IMR-90 (cell line): Measurements from ENCODE around the gene GDF9. TPM values are rescaled to one million over a fixed set of nuclear protein-coding genes. Genes with fewer than 3 reads are reported as not detected.
A peak's percentile ranks its signal among the peaks of the same experiment; 100 is the strongest.

ENCODE experiments used
- ATAC-seq: fragments of 200-7000 bp; cut with Tn5 transposase; 2 replicates; pipeline ENCODE4 v1.9.1; 2020; ENCODE audit warnings: low read depth, mild to moderate bottlenecking, moderate library complexity
- BruUV-seq: library from RNA; stranded (reverse); fragments of 400-500 nt; replicated peaks from 2 replicates; lab custom pipeline; 2021; lab: Mats Ljungman, UMichigan
- CTCF ChIA-PET: fragments of 300-600 bp; formaldehyde crosslinking; extraction: SDS; loops from one replicate; lab custom pipeline; 2021; ENCODE audit warnings: antibody characterized with exemption; lab: Yijun Ruan, JAX
- POLR2A ChIA-PET: fragments of 300-600 bp; sonication (Branson Sonifier 250); formaldehyde crosslinking; loops from one replicate; lab custom pipeline; 2022; ENCODE audit warnings: antibody characterized with exemption; ENCODE audit not compliant: unreplicated experiment; lab: Charles Lee
- DNase-seq: peaks from one replicate; pipeline ENCODE4 v3.0.0; 2013
- H2AFZ ChIP-seq: replicated peaks from 2 replicates; pipeline ENCODE3; 2013; ENCODE audit warnings: low read length, mild to moderate bottlenecking; ENCODE audit not compliant: poor library complexity
- H2AK5ac ChIP-seq: 2 replicates; pipeline ENCODE4 v1.6.1; 2013; ENCODE audit warnings: low read depth, low read length, inconsistent platforms
- H2AK9ac ChIP-seq: replicated peaks from 2 replicates; pipeline ENCODE3; 2013; ENCODE audit warnings: mild to moderate bottlenecking, low read depth, low read length, moderate library complexity; ENCODE audit not compliant: poor library complexity
- H2BK120ac ChIP-seq: 2 replicates; pipeline ENCODE4 v1.6.1; 2013; ENCODE audit warnings: low read depth, low read length, inconsistent platforms
- H2BK15ac ChIP-seq: 3 replicates; pipeline ENCODE4 v1.6.1; 2013; ENCODE audit warnings: low read depth, low read length, inconsistent platforms
- H2BK20ac ChIP-seq: 2 replicates; pipeline ENCODE4 v1.6.1; 2013; ENCODE audit warnings: low read depth, mild to moderate bottlenecking, inconsistent platforms, low read length, moderate library complexity
- H2BK5ac ChIP-seq: 2 replicates; pipeline ENCODE4 v1.6.1; 2013; ENCODE audit warnings: mild to moderate bottlenecking, low read depth, low read length, inconsistent platforms; ENCODE audit not compliant: poor library complexity, severe bottlenecking
- H3K14ac ChIP-seq: replicated peaks from 2 replicates; pipeline ENCODE4 v1.6.1; 2013; ENCODE audit warnings: low read depth, low read length, inconsistent platforms
- H3K18ac ChIP-seq: 2 replicates; pipeline ENCODE4 v1.6.1; 2013; ENCODE audit warnings: low read depth, low read length, control low read depth
- H3K23ac ChIP-seq: 2 replicates; pipeline ENCODE4 v1.6.1; 2013; ENCODE audit warnings: low read depth, low read length, inconsistent platforms
- H3K27ac ChIP-seq: 2 replicates; pipeline ENCODE4 v1.5.1; 2013; ENCODE audit warnings: mild to moderate bottlenecking, control low read depth, low read length; ENCODE audit not compliant: insufficient read depth
- H3K27me3 ChIP-seq: 2 replicates; pipeline ENCODE4 v1.6.1; 2013; ENCODE audit warnings: low read length; ENCODE audit not compliant: control insufficient read depth, insufficient read depth
- H3K36me3 ChIP-seq: 2 replicates; pipeline ENCODE4 v1.6.1; 2013; ENCODE audit warnings: low read length, mixed read lengths; ENCODE audit not compliant: control insufficient read depth, insufficient read depth
- H3K4ac ChIP-seq: 2 replicates; pipeline ENCODE4 v1.6.1; 2013; ENCODE audit warnings: low read depth, low read length, inconsistent platforms
- H3K4me1 ChIP-seq: 2 replicates; pipeline ENCODE4 v1.6.1; 2013; ENCODE audit warnings: low read length, mixed read lengths; ENCODE audit not compliant: control insufficient read depth, insufficient read depth
- H3K4me2 ChIP-seq: 2 replicates; pipeline ENCODE4 v1.6.1; 2013; ENCODE audit warnings: low read depth, mild to moderate bottlenecking, control low read depth, low read length, moderate library complexity
- H3K4me3 ChIP-seq: 2 replicates; pipeline ENCODE4 v1.5.1; 2013; ENCODE audit warnings: low read depth, mild to moderate bottlenecking, control low read depth, low read length, moderate library complexity; ENCODE audit not compliant: insufficient read depth
- H3K56ac ChIP-seq: 2 replicates; pipeline ENCODE4 v1.6.1; 2013; ENCODE audit warnings: low read length, inconsistent platforms; ENCODE audit not compliant: insufficient read depth; ENCODE audit errors: extremely low read depth
- H3K79me1 ChIP-seq, 2 experiments: 2 replicates each; pipeline ENCODE4 v1.6.1; 2013; ENCODE audit warnings: low read length in 2 of 2, inconsistent platforms in 1 of 2, low read depth in 1 of 2
- H3K9ac ChIP-seq: 2 replicates; pipeline ENCODE4 v1.6.1; 2013; ENCODE audit warnings: low read depth, low read length, control low read depth
- H3K9me1 ChIP-seq: 2 replicates; pipeline ENCODE4 v1.6.1; 2013; ENCODE audit warnings: low read length, inconsistent platforms; ENCODE audit not compliant: insufficient read depth
- H3K9me3 ChIP-seq: 2 replicates; pipeline ENCODE4 v1.6.1; 2013; ENCODE audit warnings: low read length; ENCODE audit not compliant: control insufficient read depth, insufficient read depth
- H4K20me1 ChIP-seq: 2 replicates; pipeline ENCODE4 v1.6.1; 2013; ENCODE audit warnings: low read length, inconsistent platforms; ENCODE audit not compliant: insufficient read depth
- H4K5ac ChIP-seq: 2 replicates; pipeline ENCODE4 v1.6.1; 2013; ENCODE audit warnings: mild to moderate bottlenecking, low read depth, low read length, control low read depth
- H4K8ac ChIP-seq, 2 experiments: 2 replicates each; pipeline ENCODE4 v1.6.1; 2013; ENCODE audit warnings: low read depth in 2 of 2, low read length in 2 of 2, control low read depth in 1 of 2, inconsistent platforms in 1 of 2
- H4K91ac ChIP-seq: 2 replicates; pipeline ENCODE4 v1.6.1; 2013; ENCODE audit warnings: low read depth, low read length, inconsistent platforms; ENCODE audit not compliant: insufficient read depth
- CHD1 ChIP-seq: IDR thresholded peaks from 2 replicates; pipeline ENCODE4 v1.6.1; 2012; ENCODE audit warnings: low read depth, low read length, improper control_type of control experiment
- POLR2A ChIP-seq: IDR thresholded peaks from 2 replicates; pipeline ENCODE4 v1.6.1; 2012; ENCODE audit warnings: mild to moderate bottlenecking, low read depth, low read length
- WGBS, 2 experiments: methylation state at CpG; one replicate each; pipeline versions ENCODE4 v1.1.5 to v1.1.7; 2013; ENCODE audit warnings: missing lambda C conversion rate in 2 of 2; ENCODE audit not compliant: insufficient read length in 1 of 2; ENCODE audit errors: extremely low coverage in 2 of 2; 5-methylcytosine and 5-hydroxymethylcytosine counted together
- dilution Hi-C: fragments of 300-500 bp; cut with HindIII; formaldehyde crosslinking; loops from one replicate; pipeline ENCODE4 v1.14.3; 2018; ENCODE audit warnings: low sequenced_read_pairs; ENCODE audit not compliant: unreplicated experiment
- in situ Hi-C: fragments of 300-500 bp; cut with MboI; formaldehyde crosslinking; loops from 3 replicates; pipeline ENCODE4 v1.14.3; 2019; ENCODE audit warnings: low sequenced_read_pairs, inconsistent platforms, mixed read lengths
- intact Hi-C: fragments of 100-400 bp; cut with micrococcal nuclease; formaldehyde crosslinking; loops from 2 replicates; pipeline ENCODE4 v1.10.0; 2022
- polyA plus RNA-seq, 3 experiments: library from polyadenylated mRNA; depleted of rRNA; stranded (reverse); fragments of >200 nt; gene quantifications; 2 replicates each; pipeline ENCODE4 v1.2.3, GENCODE V29; 2012; ENCODE audit warnings: low replicate concordance in 1 of 3
- total RNA-seq: library from RNA; depleted of rRNA; stranded (reverse); fragments of >200 nt; gene quantifications from 2 replicates; pipeline ENCODE4 v1.2.3, GENCODE V29; 2012

GDF9 gene
- total and polyA plus RNA-seq, 2 of the 4 experiments (the other 2 are of a cell fraction), result 0.18 to 0.21 TPM

DNA sequence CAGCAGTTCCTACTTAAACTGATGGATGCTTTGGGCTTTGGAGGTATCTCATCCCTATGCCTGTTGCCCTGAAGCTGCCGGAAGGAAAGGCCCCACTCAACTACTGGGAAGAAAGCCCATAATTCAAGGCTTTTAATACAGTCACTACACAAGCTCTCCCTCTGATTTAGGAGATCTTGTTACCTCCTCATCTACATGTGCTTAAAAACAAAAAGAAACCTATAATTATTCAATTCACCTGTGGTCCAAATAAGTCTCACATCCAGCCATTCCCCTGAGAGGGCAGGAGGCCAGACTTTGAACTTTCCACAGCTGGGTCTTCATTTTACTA, 6.5 kb upstream of the GDF9 start:
- TF ChIP-seq POLR2A (0 out of 2 replicates have a peak, but pooled peaks have one; percentile 7), CHD1 (no peak)
- H3K9ac ChIP-seq, result no peak overlapping the region
- WGBS, 2 experiments, result no CpG with 5 or more reads among the region's 1 CpG
- no peak overlapping the region for H3K4me2 ChIP-seq
- H2BK120ac ChIP-seq, result no peak overlapping the region
- no peak overlapping the region for H3K4ac ChIP-seq
- H3K79me1 ChIP-seq, result peaks cover 0 to 51% of the 10 kb centered on the region in 2 experiments; a peak in 3 of 4 replicates
- no peak overlapping the region for H2AFZ ChIP-seq
- no peak overlapping the region for H2AK9ac ChIP-seq
- H3K27ac ChIP-seq, result no peak overlapping the region
- no peak overlapping the region for H4K5ac ChIP-seq
- H3K14ac ChIP-seq, result no peak overlapping the region
- H3K18ac ChIP-seq, result no peak overlapping the region
- no peaks in the 10 kb centered on the region for H3K27me3 ChIP-seq
- H2AK5ac ChIP-seq, result no peak overlapping the region
- no peak overlapping the region for H2BK5ac ChIP-seq
- ATAC-seq (no peak), DNase-seq (no peak)
- BruUV-seq, result no TSS peak
- dilution Hi-C loops, result no loop called here
- H2BK20ac ChIP-seq, result no peak overlapping the region
- peaks cover 14% of the 10 kb centered on the region; the same call in 1 of the 2 replicates for H3K9me1 ChIP-seq
- H2BK15ac ChIP-seq, result no peak overlapping the region
- POLR2A ChIA-PET, result no interaction called here
- H3K23ac ChIP-seq, result no peak overlapping the region
- peaks cover 31% of the 10 kb centered on the region for H3K36me3 ChIP-seq
- H4K8ac ChIP-seq, result no peak overlapping the region
- intact Hi-C loops, result no loop called here
- no peaks in the 10 kb centered on the region for H3K9me3 ChIP-seq
- H3K4me3 ChIP-seq, result no peak overlapping the region
- CTCF ChIA-PET, result interaction anchor here (0.6 to 1.3 kb wide), 6 partner anchors 9 to 223 kb away, joined by 3 to 5 read pairs (median 4); partner anchors contain the start of gene SHROOM1
- no peaks in the 10 kb centered on the region for H3K4me1 ChIP-seq
- no peak overlapping the region for H4K91ac ChIP-seq
- peaks cover 7% of the 10 kb centered on the region for H4K20me1 ChIP-seq
- in situ Hi-C loops, result no loop called here
- H3K56ac ChIP-seq, result no peak overlapping the region
